ENCODE data around the gene MTO1. TPM values are rescaled to one million over a fixed set of nuclear protein-coding genes. Genes with fewer than 3 reads are reported as not detected.
"Not testable (repeated sequence)": the region's sequence is repeated elsewhere in the genome, so short reads cannot be mapped to it uniquely, and the experiment has no call there.

MTO1 gene
- total RNA-seq, 1 experiment from 2014 or later = 19.5 TPM

- TF ChIP-seq EZH2phosphoT487 (IDR thresholded peaks at IDR 0.05; ENCODE audit: borderline replicate concordance, low read length) = no peak
- TF ChIP-seq EZH2 (IDR thresholded peaks at IDR 0.05; ENCODE audit: low read length, unreplicated experiment) = no peak
- TF ChIP-seq, protein P1, sequence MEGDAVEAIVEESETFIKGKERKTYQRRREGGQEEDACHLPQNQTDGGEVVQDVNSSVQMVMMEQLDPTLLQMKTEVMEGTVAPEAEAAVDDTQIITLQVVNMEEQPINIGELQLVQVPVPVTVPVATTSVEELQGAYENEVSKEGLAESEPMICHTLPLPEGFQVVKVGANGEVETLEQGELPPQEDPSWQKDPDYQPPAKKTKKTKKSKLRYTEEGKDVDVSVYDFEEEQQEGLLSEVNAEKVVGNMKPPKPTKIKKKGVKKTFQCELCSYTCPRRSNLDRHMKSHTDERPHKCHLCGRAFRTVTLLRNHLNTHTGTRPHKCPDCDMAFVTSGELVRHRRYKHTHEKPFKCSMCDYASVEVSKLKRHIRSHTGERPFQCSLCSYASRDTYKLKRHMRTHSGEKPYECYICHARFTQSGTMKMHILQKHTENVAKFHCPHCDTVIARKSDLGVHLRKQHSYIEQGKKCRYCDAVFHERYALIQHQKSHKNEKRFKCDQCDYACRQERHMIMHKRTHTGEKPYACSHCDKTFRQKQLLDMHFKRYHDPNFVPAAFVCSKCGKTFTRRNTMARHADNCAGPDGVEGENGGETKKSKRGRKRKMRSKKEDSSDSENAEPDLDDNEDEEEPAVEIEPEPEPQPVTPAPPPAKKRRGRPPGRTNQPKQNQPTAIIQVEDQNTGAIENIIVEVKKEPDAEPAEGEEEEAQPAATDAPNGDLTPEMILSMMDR (conservative IDR thresholded peaks at IDR 0.05; ENCODE audit: low read depth, low read length) = no peak
- no peak for DNase-seq
- no peak overlapping the region for H3K27ac ChIP-seq (ENCODE audit: low read length)
- no peak overlapping the region for H3K4me2 ChIP-seq (ENCODE audit: low read length)
- no peaks in the 10 kb centered on the region for H3F3A ChIP-seq (ENCODE audit: low read length, unreplicated experiment)
- no TSS peak for BruUV-seq (replicated peaks)
- no peaks in the 10 kb centered on the region for H3K4me1 ChIP-seq (ENCODE audit: insufficient read depth, low read length)
- H3K9ac ChIP-seq (ENCODE audit: low read length) = no peak overlapping the region
- no peaks in the 10 kb centered on the region for H3K36me3 ChIP-seq (ENCODE audit: low read depth, low read length)
- no peak overlapping the region for H2AFZ ChIP-seq (ENCODE audit: low read length)
- no peaks in the 10 kb centered on the region for H3K79me2 ChIP-seq (ENCODE audit: low read length)
- H3K4me3 ChIP-seq (ENCODE audit: low read length) = no peak overlapping the region
- intact Hi-C loops (cut with micrococcal nuclease) = no loop called here
- ChIA-PET CTCF (no interaction called here), POLR2A (ENCODE audit: unreplicated experiment) (no interaction called here)
- no peaks in the 10 kb centered on the region for H3K9me3 ChIP-seq (ENCODE audit: low read length)
- H3K27me3 ChIP-seq (ENCODE audit: low read length) = no peaks in the 10 kb centered on the region
- no peaks in the 10 kb centered on the region for H4K20me1 ChIP-seq (ENCODE audit: low read length)
- H3K9me2 ChIP-seq (replicated peaks; ENCODE audit: low read length) = no peaks in the 10 kb centered on the region
- ATAC-seq = no peak
Measured at GRCh38 chr6:73542891-73543290, 81.4 kb downstream of the MTO1 start.

DNA sequence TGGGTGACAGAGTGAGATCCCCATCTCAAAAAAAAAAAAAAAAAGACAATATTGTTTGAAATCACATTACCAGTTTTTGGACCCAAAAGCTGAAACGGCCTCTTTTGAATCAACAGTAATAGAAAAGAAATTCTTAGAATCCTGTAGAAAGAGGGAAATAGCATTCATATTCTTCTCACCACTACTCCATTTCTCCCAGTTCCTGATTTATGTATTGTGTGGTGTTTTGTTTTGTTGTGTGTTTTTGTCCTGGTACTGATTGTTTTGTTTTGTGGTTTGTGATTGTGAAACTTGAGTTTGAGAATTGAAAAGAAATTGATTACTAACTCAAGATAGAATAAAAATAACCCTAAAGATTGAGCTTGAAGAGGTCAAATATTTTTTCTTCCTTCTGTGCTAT lies 85.5 kb downstream of the MTO1 start:
- intact Hi-C loops (cut with micrococcal nuclease) = no loop called here
- H3K4me2 ChIP-seq (ENCODE audit: low read length) = no peak overlapping the region
- DNase-seq (no peak), ATAC-seq (no peak)
- no peaks in the 10 kb centered on the region for H3K9me3 ChIP-seq (ENCODE audit: low read length)
- H3K36me3 ChIP-seq (ENCODE audit: low read depth, low read length) = no peaks in the 10 kb centered on the region
- H3K9ac ChIP-seq (ENCODE audit: low read length) = no peak overlapping the region
- H2AFZ ChIP-seq (ENCODE audit: low read length) = no peak overlapping the region
- no peaks in the 10 kb centered on the region for H3K4me1 ChIP-seq (ENCODE audit: insufficient read depth, low read length)
- TF ChIP-seq EZH2phosphoT487 (IDR thresholded peaks at IDR 0.05; ENCODE audit: borderline replicate concordance, low read length) (no peak), EZH2 (IDR thresholded peaks at IDR 0.05; ENCODE audit: low read length, unreplicated experiment) (no peak)
- TF ChIP-seq, protein P1 (conservative IDR thresholded peaks at IDR 0.05; ENCODE audit: low read depth, low read length) = no peak
- no TSS peak for BruUV-seq (replicated peaks)
- ChIA-PET CTCF (no interaction called here), POLR2A (ENCODE audit: unreplicated experiment) (no interaction called here)
- H3F3A ChIP-seq (ENCODE audit: low read length, unreplicated experiment) = no peaks in the 10 kb centered on the region
- H3K27ac ChIP-seq (ENCODE audit: low read length) = no peak overlapping the region
- H3K27me3 ChIP-seq (ENCODE audit: low read length) = no peaks in the 10 kb centered on the region
- H3K9me2 ChIP-seq (replicated peaks; ENCODE audit: low read length) = no peaks in the 10 kb centered on the region
- H4K20me1 ChIP-seq (ENCODE audit: low read length) = no peaks in the 10 kb centered on the region
- no peak overlapping the region for H3K4me3 ChIP-seq (ENCODE audit: low read length)
- H3K79me2 ChIP-seq (ENCODE audit: low read length) = no peaks in the 10 kb centered on the region

DNA sequence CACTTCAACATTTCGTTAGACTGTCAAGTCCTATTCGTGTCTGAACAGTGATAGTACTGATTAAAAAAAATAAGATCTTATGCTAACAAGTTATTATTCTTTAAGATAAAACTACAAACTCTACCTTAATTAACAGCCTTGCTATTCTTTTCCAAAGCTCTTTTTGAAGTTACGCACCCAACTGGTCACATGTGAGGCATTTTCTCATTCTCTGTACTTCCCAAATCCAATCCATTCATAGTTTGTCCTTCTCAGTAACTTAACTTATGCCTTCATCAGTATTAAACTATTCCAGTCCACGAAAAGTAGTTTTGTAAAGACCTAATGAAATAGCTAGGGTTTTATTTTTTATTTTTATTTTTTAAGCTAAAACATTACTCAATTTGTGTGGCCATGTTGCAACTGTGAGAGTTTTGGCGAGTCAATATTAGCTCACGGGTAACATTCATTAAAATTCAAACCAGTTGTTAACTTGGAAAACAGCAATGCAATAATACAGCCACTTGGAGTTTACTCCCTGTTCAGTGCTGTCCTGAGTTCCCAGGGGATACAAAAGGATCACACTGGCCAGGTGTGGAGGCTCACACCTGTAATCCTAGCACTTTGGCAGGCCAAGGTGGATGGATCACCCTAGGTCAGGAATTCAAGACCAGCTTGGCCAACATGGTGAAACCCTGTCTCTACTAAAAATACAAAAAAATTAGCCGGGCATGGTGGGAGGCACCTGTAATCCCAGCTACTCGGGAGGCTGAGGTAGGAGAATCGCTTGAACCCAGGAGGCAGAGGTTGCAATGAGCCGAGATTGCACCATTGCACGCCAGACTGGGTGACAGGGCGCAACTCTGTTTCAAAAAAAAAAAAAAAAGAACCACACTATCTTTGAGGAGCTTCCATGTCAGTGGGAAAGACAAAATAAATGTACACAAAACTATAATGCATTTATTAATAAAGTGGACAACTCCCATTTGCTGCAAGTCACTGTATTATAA lies 87.2 kb downstream of the MTO1 start:
- no peaks in the 10 kb centered on the region for H3K27me3 ChIP-seq (ENCODE audit: low read length)
- H4K20me1 ChIP-seq (ENCODE audit: low read length) = no peaks in the 10 kb centered on the region
- no TSS peak for BruUV-seq (replicated peaks)
- intact Hi-C loops (cut with micrococcal nuclease) = no loop called here
- H2AFZ ChIP-seq (ENCODE audit: low read length) = no peak overlapping the region
- ATAC-seq (no peak), DNase-seq (no peak)
- H3K9ac ChIP-seq (ENCODE audit: low read length) = no peak overlapping the region
- H3K4me3 ChIP-seq (ENCODE audit: low read length) = no peak overlapping the region
- H3K4me1 ChIP-seq (ENCODE audit: insufficient read depth, low read length) = no peaks in the 10 kb centered on the region
- no peaks in the 10 kb centered on the region for H3K9me2 ChIP-seq (replicated peaks; ENCODE audit: low read length)
- no peaks in the 10 kb centered on the region for H3F3A ChIP-seq (ENCODE audit: low read length, unreplicated experiment)
- H3K4me2 ChIP-seq (ENCODE audit: low read length) = no peak overlapping the region
- POLR2A ChIA-PET (ENCODE audit: unreplicated experiment) = no interaction called here
- CTCF ChIA-PET = interaction anchor here (0.6 kb wide), 1 partner anchor 637 kb away, joined by 10 read pairs; no protein-coding TSS in a partner anchor
- no peaks in the 10 kb centered on the region for H3K9me3 ChIP-seq (ENCODE audit: low read length)
- no peak for TF ChIP-seq EZH2 (IDR thresholded peaks at IDR 0.05; ENCODE audit: low read length, unreplicated experiment)
- TF ChIP-seq EZH2phosphoT487 (IDR thresholded peaks at IDR 0.05; ENCODE audit: borderline replicate concordance, low read length) = no peak
- TF ChIP-seq, protein P1 (conservative IDR thresholded peaks at IDR 0.05; ENCODE audit: low read depth, low read length) = no peak
- H3K36me3 ChIP-seq (ENCODE audit: low read depth, low read length) = no peaks in the 10 kb centered on the region
- no peaks in the 10 kb centered on the region for H3K79me2 ChIP-seq (ENCODE audit: low read length)
- H3K27ac ChIP-seq (ENCODE audit: low read length) = no peak overlapping the region

DNA sequence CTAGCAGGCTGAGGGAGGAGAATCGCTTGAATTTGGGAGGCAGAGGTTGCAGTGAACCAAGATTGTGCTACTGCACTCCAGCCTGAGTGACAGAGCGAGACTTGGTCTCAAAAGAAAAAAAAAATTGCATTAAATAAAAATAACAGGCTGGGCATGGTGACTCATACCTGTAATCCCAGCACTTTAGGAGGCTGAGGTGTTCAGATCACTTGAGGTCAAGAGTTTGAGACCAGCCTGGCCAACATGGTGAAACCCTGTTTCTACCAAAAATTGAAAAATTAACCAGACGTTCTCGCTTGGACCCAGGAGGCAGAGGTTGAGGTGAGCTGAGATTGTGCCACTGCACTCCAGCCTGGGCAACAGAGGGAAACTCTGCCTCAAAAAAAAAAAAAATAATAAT lies 89.6 kb downstream of the MTO1 start:
- H3K27ac ChIP-seq (ENCODE audit: low read length); H3K4me2 ChIP-seq (ENCODE audit: low read length); POLR2A ChIA-PET (ENCODE audit: unreplicated experiment); H3K79me2 ChIP-seq (ENCODE audit: low read length); H3F3A ChIP-seq (ENCODE audit: low read length, unreplicated experiment); H3K4me1 ChIP-seq (ENCODE audit: insufficient read depth, low read length); H4K20me1 ChIP-seq (ENCODE audit: low read length); H3K36me3 ChIP-seq (ENCODE audit: low read depth, low read length); H3K9me3 ChIP-seq (ENCODE audit: low read length); H2AFZ ChIP-seq (ENCODE audit: low read length); CTCF ChIA-PET; H3K9ac ChIP-seq (ENCODE audit: low read length); DNase-seq; H3K9me2 ChIP-seq (replicated peaks; ENCODE audit: low read length); BruUV-seq (replicated peaks); ATAC-seq; H3K27me3 ChIP-seq (ENCODE audit: low read length); intact Hi-C loops (cut with micrococcal nuclease); H3K4me3 ChIP-seq (ENCODE audit: low read length): not testable (repeated sequence)
